ENCODE results near the gene SPEM3.

Gene SPEM3

DNA sequence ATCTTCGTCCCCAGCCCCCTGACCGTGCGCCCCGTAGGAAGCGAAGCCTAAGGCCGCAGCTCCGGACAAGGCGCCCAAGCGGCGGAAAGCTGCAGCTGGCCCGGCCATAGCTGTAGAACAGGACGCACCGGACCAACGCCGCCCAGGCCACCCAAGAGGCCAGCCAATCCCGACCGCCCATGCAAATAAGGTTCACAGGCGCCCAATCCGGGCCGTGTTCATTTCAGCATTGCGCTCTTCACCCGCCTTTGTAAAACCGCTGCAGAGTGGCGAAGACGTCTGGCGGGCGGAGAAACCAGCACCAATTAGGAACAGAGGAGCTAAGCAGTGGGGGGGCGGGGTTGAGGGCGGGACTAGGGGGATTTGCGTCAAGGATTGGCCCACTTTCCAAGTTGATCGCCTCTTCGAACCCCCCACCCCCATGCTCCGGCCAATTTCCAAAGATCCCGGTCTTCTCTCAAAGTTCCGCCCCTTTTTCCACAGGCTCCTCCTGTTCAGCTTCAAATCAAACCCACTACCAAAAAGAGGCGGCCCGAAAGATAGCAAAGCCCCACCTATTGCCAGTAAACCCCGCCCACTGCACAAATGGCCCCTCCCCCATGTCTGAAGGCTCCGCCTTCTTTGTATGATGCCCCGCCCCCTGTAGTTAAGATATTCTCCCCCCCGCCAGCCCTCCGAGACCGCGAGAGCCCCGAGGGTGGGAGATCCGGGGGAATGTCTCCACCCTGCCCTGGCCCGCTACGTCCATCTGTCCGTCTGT is 24.5 kb upstream of the SPEM3 start, which contains the start of gene TMEM256:
Gene TMEM256, minus strand, starts transcription at position 121 of the 760 bp plus-strand sequence. Its CDS starts 13 bp downstream, at position 108.
- DNase-seq (ENCODE audit: low spot score): peak; percentile 99

DNA sequence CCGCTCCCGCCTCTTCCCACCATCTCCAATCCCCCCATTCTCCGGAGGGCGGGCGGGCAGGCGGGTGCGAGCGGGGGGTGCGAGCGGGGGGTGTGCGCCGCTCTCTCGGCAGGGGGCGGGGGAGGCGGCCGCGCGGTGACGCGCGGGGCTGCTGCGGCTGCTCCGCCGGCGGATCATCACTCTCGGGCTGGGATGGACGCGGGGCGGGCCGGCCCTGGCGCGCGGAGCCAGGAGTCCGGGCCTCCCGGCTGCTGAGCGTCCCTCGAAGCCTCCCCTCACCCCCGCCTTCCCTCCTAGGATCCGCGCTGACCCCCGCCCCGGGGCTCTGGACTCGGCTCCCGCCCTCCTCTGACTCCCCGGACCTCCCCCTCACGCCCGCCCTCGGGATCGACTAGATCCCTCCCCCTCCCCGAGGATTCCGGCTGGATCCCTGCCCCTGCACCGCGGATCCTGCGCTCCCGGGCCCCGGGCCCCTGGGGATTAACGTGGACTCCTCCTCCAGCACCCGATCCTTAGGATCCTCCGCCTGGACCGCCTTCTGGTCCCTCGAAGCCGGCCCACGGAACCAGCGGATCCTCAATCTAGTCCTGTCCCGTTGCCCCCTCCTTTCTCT is 23.8 kb upstream of the SPEM3 start:
- DNase-seq (ENCODE audit: low spot score): peak; percentile 77

DNA sequence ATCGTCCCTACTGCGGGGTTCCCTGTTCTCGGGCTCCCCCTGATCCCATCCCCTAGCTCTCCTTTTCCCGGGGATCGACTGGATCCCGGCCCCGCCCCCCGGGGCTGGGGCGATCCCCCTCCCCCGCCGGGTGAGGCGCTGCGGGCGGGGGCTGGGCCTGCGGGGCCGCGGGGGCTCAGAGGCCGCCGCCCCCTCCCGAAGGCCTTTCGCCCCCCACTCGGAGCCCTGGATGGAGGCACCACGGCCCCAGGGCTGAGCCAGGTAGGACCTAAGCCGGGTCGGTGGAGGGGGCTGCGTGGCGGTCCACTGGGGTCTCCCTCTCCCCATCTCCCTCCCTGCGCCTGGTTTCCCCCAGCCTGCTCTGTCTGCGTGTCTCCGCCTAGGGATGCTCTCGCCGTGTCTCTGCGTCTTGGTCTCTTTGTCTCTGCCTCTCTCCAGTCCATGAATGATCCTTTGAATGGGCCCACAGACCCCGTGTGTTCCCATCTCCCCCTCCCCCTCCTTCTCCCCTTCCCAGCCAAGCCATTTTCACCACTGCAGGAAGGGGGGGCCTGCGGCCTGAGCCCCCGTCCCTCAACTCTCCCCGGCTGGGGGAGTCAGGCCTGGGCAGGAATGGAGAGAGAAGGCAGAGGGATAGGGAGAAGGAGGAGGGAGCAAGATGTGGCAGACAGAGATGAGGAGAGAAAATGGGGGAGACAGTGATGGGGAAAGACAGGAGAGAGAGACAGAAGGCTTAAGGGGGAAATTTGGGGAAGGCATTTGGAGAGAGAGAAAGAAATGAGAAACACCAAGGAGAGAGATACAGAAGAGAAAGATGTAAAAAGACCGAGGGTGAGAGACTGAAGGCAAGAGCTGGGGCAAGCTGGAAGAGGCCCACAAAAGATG is 23.1 kb upstream of the SPEM3 start:
- DNase-seq (ENCODE audit: low spot score): no peak

DNA sequence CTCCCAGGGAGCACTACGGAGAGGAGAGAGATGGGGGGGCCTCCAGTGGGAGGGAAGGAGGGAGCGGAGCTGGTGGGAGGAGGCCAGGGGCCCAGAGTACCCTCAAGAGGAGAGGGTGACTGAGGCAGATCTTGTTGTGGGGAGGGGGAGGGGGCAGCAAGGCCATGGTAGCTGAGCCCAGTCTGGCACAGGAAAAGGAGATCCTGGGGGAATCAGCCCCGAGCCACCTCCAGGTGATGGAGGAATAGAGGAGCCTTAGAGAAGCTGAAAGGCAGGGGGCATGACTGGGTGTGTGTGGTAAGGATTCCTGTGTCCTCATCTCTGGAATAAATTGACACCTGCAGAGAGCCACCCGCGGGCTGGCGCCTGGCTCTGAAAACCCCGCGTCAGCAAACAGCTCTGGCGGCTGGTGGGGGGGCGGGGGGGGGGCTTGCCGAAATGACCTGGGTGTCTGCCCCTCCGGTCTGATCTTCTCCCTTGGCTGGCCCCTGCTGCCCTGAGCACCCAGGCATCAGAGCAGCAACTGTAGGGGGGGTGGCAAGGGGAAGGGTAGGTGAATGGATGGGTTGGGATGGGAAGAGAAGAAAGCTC is 22.3 kb upstream of the SPEM3 start:
- no peak for DNase-seq (ENCODE audit: low spot score)

DNA sequence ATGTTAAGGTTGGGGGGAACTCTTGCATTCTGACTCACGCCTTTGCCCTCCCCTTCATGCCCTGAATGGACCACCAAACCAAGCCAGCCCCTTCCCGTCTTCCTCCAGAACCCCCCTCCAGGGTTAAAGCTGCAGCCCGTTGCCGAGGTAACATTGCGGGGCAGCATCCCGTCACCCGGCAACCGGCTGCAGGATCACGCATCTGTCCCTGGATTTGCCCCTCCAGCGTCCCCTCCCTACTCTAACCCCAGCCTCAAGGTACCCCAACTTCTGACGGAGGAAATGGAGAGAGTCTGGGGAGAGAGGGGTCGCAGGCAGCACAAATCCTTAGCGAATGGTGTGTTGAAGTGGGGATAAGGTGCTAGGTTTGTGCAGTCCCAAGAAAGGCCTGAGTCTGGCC is 21.6 kb upstream of the SPEM3 start:
- no peak for DNase-seq (ENCODE audit: low spot score)

DNA sequence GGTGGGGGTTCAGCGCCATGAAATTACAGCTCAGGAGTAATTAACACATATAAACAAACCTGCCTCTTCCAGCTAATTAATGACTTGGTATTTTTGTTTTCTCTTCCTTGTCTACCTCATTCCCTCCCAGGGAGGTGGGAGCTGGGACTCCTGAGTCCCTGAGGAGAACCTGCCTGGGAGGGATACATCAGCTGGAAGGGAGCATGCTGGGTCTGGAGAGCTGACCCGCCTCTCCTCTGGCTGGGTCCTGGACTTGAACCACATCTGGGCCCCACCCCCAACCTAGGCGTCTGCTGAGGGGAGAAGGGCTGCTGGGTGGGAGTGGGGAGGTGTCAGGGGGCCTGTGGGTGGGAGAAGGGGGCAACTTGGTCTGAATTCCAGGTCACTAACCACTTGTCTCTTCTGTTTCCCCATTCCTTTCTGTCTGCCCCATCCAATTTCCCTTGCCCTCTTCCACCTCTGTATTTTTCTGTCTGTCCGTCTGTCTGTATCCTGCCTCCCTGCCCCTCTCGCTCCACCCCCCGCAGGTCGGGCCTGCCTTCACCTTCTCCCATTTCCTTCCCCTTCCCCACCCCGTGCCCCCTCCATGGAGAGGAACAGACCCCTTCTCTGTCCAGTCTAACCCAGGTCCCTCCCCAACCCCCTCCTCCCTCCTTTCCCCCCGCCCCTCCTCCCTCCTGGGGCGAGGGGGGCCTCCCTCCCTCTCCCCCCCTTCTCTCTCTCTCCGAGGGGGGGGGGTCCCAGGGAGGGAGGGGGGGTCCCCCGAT is 21.0 kb upstream of the SPEM3 start, which contains the start of gene NLGN2:
Gene NLGN2, plus strand, starts transcription at position 361 of the 767 bp plus-strand sequence. CDS start 411 bp downstream, outside the sequence.
- no peak for DNase-seq (ENCODE audit: low spot score)

DNA sequence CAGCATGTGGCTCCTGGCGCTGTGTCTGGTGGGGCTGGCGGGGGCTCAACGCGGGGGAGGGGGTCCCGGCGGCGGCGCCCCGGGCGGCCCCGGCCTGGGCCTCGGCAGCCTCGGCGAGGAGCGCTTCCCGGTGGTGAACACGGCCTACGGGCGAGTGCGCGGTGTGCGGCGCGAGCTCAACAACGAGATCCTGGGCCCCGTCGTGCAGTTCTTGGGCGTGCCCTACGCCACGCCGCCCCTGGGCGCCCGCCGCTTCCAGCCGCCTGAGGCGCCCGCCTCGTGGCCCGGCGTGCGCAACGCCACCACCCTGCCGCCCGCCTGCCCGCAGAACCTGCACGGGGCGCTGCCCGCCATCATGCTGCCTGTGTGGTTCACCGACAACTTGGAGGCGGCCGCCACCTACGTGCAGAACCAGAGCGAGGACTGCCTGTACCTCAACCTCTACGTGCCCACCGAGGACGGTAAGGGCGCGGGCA is 20.4 kb upstream of the SPEM3 start:
- no peak for DNase-seq (ENCODE audit: low spot score)

DNA sequence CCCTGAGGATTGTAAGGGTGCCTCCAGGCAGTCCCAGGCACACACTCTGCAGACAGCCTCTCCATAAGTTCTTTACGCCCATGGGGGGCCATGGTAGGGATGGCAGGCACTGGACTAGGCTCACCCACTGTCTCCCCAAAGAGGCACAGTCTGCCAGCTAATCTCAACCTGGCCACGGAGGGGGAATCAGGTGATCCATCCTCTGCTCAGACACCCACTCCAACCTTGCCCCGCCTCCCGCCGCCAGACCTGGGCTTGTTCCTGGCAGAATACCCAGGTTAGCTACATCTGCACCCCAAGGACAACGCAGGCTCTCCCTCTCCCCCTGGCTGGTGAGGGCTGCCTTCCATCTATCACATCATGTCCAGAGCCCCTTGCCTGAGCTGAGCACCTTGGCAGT is 19.8 kb upstream of the SPEM3 start:
- no peak for DNase-seq (ENCODE audit: low spot score)

DNA sequence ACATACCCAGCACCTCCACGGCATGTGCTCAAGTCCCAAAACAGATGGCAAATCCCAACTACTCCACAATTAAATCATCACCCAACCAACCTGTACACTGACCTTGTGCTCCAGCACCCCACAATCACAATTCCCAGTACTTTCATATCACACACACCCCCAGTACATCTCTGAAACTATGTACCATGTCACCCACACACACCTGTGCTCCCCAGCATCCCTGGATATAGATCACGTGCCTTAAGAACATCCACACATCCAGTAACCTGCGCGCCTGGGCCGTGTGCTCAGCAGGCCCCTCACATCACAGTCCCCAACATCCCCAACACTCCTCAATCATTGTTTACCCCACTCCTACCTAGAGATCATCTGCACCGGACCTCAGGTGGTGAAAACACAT is 18.9 kb upstream of the SPEM3 start:
- DNase-seq (ENCODE audit: low spot score): no peak

DNA sequence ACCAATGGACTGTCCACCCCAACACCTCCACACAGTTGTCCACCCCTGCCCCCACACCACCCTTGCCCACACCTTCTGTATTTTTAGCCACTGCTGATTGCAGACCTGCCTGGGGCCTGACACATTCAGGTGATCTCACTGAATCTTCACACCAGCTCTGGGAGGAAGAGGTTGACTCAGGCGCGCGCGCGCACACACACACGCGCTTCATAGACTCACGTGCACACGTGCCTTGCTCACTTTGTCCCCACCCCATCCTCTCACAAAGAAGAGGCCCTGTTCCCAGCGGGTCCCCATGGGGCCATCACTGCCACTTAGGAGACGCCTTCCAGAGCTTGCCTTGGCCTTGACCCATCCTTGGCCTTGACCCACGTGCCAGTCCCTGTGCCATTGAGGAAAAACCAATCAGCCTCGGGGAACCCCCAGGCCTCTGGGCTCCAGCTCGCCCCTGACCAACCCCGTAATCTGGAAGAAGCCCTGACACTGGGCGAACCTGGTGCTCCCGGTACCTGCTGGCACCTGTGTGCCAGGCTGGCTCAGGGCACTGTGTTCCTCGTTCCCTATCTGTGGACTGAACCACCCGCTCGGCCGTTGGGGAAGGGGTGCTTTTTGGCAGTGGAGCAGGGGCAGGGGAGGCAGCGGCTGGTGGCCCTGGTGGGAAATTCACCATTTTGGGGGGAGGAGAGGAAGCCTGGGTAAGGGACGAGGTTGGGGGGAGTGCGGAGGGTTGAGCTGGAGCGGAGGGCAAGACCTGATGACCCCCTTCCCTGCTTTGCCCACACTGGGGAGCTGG is 17.8 kb upstream of the SPEM3 start:
- DNase-seq (ENCODE audit: low spot score): no peak

DNA sequence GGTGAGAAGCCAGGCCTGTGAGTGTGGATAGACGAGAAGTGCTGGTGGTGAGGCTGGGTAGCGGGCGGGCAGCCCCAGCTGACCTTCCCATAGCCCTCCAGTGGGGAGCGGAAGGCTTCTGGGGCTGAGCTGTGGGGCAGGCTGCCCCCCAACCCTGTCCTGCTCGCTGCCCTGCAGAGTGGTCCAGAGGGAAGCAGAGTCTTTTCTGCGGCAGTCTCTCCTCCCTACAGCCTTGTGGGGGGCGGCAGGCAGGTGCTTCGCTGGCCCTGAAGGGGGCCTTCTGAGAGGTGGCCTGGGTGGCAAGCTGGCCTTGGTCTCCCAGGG is 17.3 kb upstream of the SPEM3 start:
- DNase-seq (ENCODE audit: low spot score): no peak

DNA sequence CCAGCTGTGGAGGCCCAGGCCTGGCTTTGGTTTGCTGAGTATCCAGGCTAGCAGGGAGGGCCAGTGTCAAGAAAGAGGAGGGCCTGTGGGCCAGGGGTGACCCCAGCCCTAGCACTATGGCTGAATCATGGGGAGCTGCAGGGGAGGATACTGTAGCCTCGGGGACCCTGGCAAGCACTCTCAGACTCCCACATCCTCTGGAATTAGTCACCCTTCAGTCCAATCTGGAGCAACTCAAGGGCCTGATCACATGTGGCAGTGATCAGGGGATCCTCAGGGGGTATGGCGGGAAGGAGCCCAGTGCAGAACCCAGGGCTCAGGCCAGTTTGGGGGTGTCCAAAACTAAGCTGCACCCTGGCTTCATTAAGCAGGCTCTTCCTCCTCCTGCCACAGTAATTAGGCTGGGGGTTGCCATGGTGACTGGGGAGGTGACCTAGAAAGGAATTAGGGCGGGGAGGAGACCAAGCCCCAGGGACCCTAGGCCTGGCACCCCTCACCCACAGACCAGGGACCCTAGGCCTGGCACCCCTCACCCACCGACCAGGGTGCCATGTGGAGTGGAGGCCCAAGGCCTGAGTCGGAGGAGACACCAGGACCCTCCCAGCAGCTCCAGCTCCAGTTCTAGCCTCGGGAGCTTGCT is 15.2 kb upstream of the SPEM3 start:
- DNase-seq (ENCODE audit: low spot score): no peak

DNA sequence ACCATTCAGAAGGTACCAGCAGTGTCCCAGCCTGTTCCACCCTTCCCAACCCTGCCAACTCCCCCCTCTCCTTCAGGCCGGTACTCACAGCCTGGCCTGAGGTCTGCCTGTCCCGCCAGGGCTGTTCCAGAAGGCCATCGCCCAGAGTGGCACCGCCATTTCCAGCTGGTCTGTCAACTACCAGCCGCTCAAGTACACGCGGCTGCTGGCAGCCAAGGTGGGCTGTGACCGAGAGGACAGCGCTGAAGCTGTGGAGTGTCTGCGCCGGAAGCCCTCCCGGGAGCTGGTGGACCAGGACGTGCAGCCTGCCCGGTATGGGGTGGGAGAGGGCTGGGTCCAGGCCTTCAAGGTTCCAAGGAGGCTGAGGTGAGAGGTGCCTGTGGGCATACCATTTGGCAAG is 13.8 kb upstream of the SPEM3 start:
- no peak for DNase-seq (ENCODE audit: low spot score)

DNA sequence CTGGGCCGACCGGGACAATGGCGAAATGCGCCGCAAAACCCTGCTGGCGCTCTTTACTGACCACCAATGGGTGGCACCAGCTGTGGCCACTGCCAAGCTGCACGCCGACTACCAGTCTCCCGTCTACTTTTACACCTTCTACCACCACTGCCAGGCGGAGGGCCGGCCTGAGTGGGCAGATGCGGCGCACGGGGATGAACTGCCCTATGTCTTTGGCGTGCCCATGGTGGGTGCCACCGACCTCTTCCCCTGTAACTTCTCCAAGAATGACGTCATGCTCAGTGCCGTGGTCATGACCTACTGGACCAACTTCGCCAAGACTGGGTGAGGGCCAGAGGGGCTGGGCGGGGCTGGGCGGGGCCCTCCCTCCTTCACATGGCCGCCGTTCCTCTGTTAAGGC is 12.9 kb upstream of the SPEM3 start:
- no peak for DNase-seq (ENCODE audit: low spot score)

DNA sequence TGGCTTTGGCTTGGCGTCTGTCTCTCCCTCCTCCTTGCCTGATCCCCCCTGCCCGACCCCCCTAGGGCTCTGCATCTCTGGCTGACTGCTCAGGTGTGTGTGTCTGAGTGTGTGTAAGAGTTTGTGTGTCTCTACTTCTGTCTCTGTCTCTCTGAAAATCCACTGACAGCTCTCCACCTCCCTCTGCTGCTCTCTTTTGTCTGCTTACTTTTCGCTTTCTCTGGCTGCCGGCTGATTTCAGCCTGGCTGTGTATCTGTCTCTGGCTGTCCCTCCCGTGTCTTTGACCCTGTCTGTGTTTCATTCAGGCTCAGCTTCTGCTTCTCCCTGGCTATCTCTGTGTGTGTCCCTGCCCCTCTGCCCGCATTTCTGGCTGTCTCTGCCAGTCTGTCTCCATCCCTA is 12.3 kb upstream of the SPEM3 start:
- DNase-seq (ENCODE audit: low spot score): no peak

DNA sequence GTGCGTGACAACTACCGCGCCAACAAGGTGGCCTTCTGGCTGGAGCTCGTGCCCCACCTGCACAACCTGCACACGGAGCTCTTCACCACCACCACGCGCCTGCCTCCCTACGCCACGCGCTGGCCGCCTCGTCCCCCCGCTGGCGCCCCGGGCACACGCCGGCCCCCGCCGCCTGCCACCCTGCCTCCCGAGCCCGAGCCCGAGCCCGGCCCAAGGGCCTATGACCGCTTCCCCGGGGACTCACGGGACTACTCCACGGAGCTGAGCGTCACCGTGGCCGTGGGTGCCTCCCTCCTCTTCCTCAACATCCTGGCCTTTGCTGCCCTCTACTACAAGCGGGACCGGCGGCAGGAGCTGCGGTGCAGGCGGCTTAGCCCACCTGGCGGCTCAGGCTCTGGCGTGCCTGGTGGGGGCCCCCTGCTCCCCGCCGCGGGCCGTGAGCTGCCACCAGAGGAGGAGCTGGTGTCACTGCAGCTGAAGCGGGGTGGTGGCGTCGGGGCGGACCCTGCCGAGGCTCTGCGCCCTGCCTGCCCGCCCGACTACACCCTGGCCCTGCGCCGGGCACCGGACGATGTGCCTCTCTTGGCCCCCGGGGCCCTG is 11.5 kb upstream of the SPEM3 start:
- no peak for DNase-seq (ENCODE audit: low spot score)

DNA sequence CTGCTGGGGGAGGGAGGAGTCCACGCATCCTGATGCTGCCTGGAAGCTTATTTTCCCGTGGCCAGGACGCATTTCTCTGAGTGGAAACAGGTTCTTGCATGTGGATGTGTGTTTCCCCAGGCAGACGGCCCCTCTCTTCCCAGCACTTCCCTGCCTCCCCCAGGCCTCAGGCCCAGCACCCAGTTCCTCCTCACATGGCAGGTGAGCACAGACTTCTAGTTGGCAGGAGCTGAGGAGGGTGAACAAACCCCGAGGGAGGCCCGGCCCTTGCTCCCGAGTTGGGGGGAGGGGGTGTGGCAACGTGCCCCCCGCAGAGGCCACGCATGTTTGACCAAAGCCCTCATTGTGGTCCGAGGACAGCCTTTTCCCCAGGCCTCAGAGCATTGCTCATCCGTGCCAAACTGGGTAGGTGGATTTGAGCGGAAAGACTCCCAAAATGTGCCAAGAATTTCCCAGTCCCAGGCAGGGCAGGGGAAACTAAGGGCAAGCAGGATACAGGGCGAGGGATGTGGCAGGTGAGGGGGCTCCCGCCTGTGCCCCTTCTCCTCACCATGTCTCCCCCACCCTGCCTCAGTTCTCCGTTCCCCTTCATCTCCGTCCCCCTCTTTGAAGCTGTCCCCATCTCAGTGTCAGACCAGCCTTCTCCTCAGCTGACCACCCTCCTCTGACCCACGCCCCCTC is 10.0 kb upstream of the SPEM3 start:
- DNase-seq (ENCODE audit: low spot score): no peak

DNA sequence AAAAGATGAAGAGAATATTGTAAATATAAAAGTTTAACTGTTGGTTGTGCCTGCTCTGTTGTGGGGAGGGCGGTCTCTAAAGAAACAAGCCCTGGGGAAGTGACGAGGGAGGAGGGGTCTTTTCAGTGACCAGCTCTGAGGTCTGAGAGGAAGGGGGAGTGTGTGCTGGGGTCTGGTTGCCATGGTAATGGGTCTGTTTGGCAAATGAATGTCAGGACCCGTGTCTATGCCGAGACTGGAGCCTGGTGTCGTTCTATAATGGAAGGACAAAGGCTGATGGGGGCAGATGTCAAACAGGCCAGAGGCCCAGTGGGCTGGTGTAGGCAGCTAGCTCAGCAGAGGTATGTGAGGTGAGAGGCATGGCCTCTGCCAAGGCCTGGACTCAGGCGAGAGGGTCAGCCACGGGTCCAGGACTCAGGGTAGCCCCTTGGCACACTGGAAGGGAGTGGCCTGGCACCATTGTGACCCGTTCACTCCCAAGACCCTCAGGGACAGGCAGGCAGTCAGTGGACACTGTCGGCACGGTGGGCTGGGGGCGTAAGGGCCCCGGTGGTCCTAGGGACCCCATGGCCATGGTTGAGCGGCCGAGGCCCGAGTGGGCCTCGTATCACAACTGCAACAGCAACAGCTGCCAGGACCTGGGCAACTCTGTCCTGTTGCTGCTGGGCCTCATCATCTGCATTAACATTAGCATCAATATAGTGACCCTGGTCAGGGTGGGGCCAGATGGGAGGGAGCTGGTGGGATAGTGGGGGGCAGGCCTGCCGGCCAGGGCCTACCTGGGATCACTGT is 8.6 kb upstream of the SPEM3 start, which contains the start of gene SPEM1:
Gene SPEM1, plus strand, starts transcription at position 506 of the 792 bp plus-strand sequence. Its CDS starts 61 bp downstream, at position 567.
- DNase-seq (ENCODE audit: low spot score): no peak

Data from left forelimb (tissue), 1 donor.